Stimulated activated memory B cell treated with anti-CD40 and anti-IgM and Interleukin-4, amounts not matched to agents 10 μg/mL and 1 μg/mL and 100 μg/mL, for 72 hours (primary cell): ENCODE results near the gene PLEKHG4.

Experiments used
- ATAC-seq: fragments of 150-1000 bp; cut with Tn5 transposase; 2 replicates; pipeline ENCODE4 v1.10.0; 2021
- H3K27ac Mint-ChIP-seq: one replicate; pipeline ENCODE4 v1.8.0; 2022; ENCODE audit warnings: mild to moderate bottlenecking, mixed read lengths
- H3K27me3 Mint-ChIP-seq: one replicate; pipeline ENCODE4 v1.8.0; 2022; ENCODE audit warnings: mixed read lengths
- H3K36me3 Mint-ChIP-seq: one replicate; pipeline ENCODE4 v1.8.0; 2022; ENCODE audit warnings: mixed read lengths
- H3K4me1 Mint-ChIP-seq: one replicate; pipeline ENCODE4 v1.8.0; 2022; ENCODE audit warnings: mixed read lengths
- H3K4me3 Mint-ChIP-seq: one replicate; pipeline ENCODE4 v1.8.0; 2022; ENCODE audit warnings: mild to moderate bottlenecking, moderate library complexity, mixed read lengths
- H3K9me3 Mint-ChIP-seq: one replicate; pipeline ENCODE4 v1.8.0; 2022; ENCODE audit warnings: mixed read lengths

Gene PLEKHG4

GRCh38 chr16:67242138-67242730 is 37.1 kb upstream of the PLEKHG4 start:
- no peaks in the 10 kb centered on the region for H3K27me3 Mint-ChIP-seq
- peak overlapping the region; percentile 66 for H3K27ac Mint-ChIP-seq
- H3K36me3 Mint-ChIP-seq: peaks cover 22% of the 10 kb centered on the region
- no peak for ATAC-seq
- H3K4me1 Mint-ChIP-seq: peaks cover 38% of the 10 kb centered on the region
- H3K4me3 Mint-ChIP-seq: no peak overlapping the region
- no peaks in the 10 kb centered on the region for H3K9me3 Mint-ChIP-seq

- H3K4me1 Mint-ChIP-seq: peaks cover 51% of the 10 kb centered on the region
- ATAC-seq: no peak
- H3K27ac Mint-ChIP-seq: peak overlapping the region; percentile 85
- peaks cover 8% of the 10 kb centered on the region for H3K27me3 Mint-ChIP-seq
- H3K4me3 Mint-ChIP-seq: no peak overlapping the region
- H3K9me3 Mint-ChIP-seq: no peaks in the 10 kb centered on the region
- H3K36me3 Mint-ChIP-seq: peaks cover 10% of the 10 kb centered on the region
These were observed 35.9 kb upstream of the PLEKHG4 start for GRCh38 chr16:67243481-67243880.

- Mint-ChIP-seq H3K4me3 (peak overlapping the region; percentile 82), H3K36me3 (no peaks in the 10 kb centered on the region), H3K27me3 (peaks cover 15% of the 10 kb centered on the region), H3K4me1 (peaks cover 58% of the 10 kb centered on the region), H3K9me3 (no peaks in the 10 kb centered on the region), H3K27ac (peak overlapping the region; percentile 85)
- peak; percentile 84 for ATAC-seq
These were observed 34.7 kb upstream of the PLEKHG4 start for GRCh38 chr16:67244387-67245185.

- no peak for ATAC-seq
- Mint-ChIP-seq H3K9me3 (no peaks in the 10 kb centered on the region), H3K27ac (peak overlapping the region; percentile 85), H3K36me3 (no peaks in the 10 kb centered on the region), H3K4me3 (peak overlapping the region; percentile 82), H3K27me3 (peaks cover 21% of the 10 kb centered on the region), H3K4me1 (peaks cover 63% of the 10 kb centered on the region)
These were observed 34.1 kb upstream of the PLEKHG4 start for GRCh38 chr16:67245186-67245585.

- Mint-ChIP-seq H3K4me1 (peaks cover 63% of the 10 kb centered on the region), H3K27ac (peak overlapping the region; percentile 85)
- no peak for ATAC-seq
These were observed 33.7 kb upstream of the PLEKHG4 start for GRCh38 chr16:67245674-67246080.

GRCh38 chr16:67246081-67246755 is 33.1 kb upstream of the PLEKHG4 start:
- peak; percentile 18 for ATAC-seq
- Mint-ChIP-seq H3K27ac (peak overlapping the region; percentile 85), H3K36me3 (no peaks in the 10 kb centered on the region), H3K9me3 (no peaks in the 10 kb centered on the region), H3K4me1 (peaks cover 61% of the 10 kb centered on the region), H3K27me3 (peaks cover 30% of the 10 kb centered on the region), H3K4me3 (peak overlapping the region; percentile 82)

More at GRCh38 chr16:67245674-67246080, 33.7 kb upstream of the PLEKHG4 start:
- no peaks in the 10 kb centered on the region for H3K36me3 Mint-ChIP-seq
- peak overlapping the region; percentile 82 for H3K4me3 Mint-ChIP-seq
- peaks cover 26% of the 10 kb centered on the region for H3K27me3 Mint-ChIP-seq
- no peaks in the 10 kb centered on the region for H3K9me3 Mint-ChIP-seq

GRCh38 chr16:67246756-67247191 is 32.6 kb upstream of the PLEKHG4 start:
- peak; percentile 18 for ATAC-seq
- H3K9me3 Mint-ChIP-seq: no peaks in the 10 kb centered on the region
- peaks cover 56% of the 10 kb centered on the region for H3K4me1 Mint-ChIP-seq
- H3K27ac Mint-ChIP-seq: peak overlapping the region; percentile 85
- no peaks in the 10 kb centered on the region for H3K36me3 Mint-ChIP-seq
- peak overlapping the region; percentile 82 for H3K4me3 Mint-ChIP-seq
- peaks cover 30% of the 10 kb centered on the region for H3K27me3 Mint-ChIP-seq

- Mint-ChIP-seq H3K27ac (peak within 1 kb of the TSS; percentile 85), H3K36me3 (no peaks in the 10 kb centered on the region), H3K9me3 (no peaks in the 10 kb centered on the region), H3K4me3 (peak within 1 kb of the TSS; percentile 82), H3K4me1 (peaks cover 54% of the 10 kb centered on the region), H3K27me3 (peaks cover 30% of the 10 kb centered on the region)
- ATAC-seq: peak; percentile 84
These were observed 31.9 kb upstream of the PLEKHG4 start, which contains the start of gene FHOD1 for GRCh38 chr16:67247192-67248072. TSS of gene FHOD1 (minus strand) at chr16:67247481. CDS start at chr16:67247410, 71 bp downstream.

- Mint-ChIP-seq H3K27me3 (peaks cover 30% of the 10 kb centered on the region), H3K36me3 (no peaks in the 10 kb centered on the region), H3K9me3 (no peaks in the 10 kb centered on the region), H3K4me3 (peak overlapping the region; percentile 82), H3K4me1 (peaks cover 49% of the 10 kb centered on the region), H3K27ac (peak overlapping the region; percentile 85)
- no peak for ATAC-seq
These were observed 31.3 kb upstream of the PLEKHG4 start for GRCh38 chr16:67248073-67248400.

- peaks cover 30% of the 10 kb centered on the region for H3K27me3 Mint-ChIP-seq
- peaks cover 45% of the 10 kb centered on the region for H3K4me1 Mint-ChIP-seq
- H3K4me3 Mint-ChIP-seq: peak within 1 kb of the TSS; percentile 82
- no peak for ATAC-seq
- H3K9me3 Mint-ChIP-seq: no peaks in the 10 kb centered on the region
- H3K36me3 Mint-ChIP-seq: no peaks in the 10 kb centered on the region
- peak within 1 kb of the TSS; percentile 85 for H3K27ac Mint-ChIP-seq
These were observed 30.7 kb upstream of the PLEKHG4 start, which contains the start of gene SLC9A5 for GRCh38 chr16:67248401-67249177. TSS of gene SLC9A5 (plus strand) at chr16:67248979. CDS start at chr16:67249015, 36 bp downstream.

- ATAC-seq: no peak
- H3K36me3 Mint-ChIP-seq: no peaks in the 10 kb centered on the region
- H3K4me3 Mint-ChIP-seq: peak overlapping the region; percentile 67
These were observed 29.9 kb upstream of the PLEKHG4 start for GRCh38 chr16:67249178-67250044.

GRCh38 chr16:67250045-67250327 is 29.3 kb upstream of the PLEKHG4 start:
- no peak for ATAC-seq
- H3K27ac Mint-ChIP-seq: peak overlapping the region; percentile 85
- peaks cover 30% of the 10 kb centered on the region for H3K27me3 Mint-ChIP-seq

More at GRCh38 chr16:67249178-67250044, 29.9 kb upstream of the PLEKHG4 start:
- Mint-ChIP-seq H3K9me3 (no peaks in the 10 kb centered on the region), H3K27me3 (peaks cover 30% of the 10 kb centered on the region), H3K27ac (peak overlapping the region; percentile 85), H3K4me1 (peaks cover 37% of the 10 kb centered on the region)

More at GRCh38 chr16:67250045-67250327, 29.3 kb upstream of the PLEKHG4 start:
- H3K9me3 Mint-ChIP-seq: no peaks in the 10 kb centered on the region
- H3K36me3 Mint-ChIP-seq: no peaks in the 10 kb centered on the region
- peak overlapping the region; percentile 67 for H3K4me3 Mint-ChIP-seq
- peaks cover 31% of the 10 kb centered on the region for H3K4me1 Mint-ChIP-seq
